HG03159 (cell line): Measurements from ENCODE around the gene SIPA1L3.
A peak's percentile ranks its signal among the peaks of the same experiment; 100 is the strongest.

ENCODE experiments used
- ATAC-seq: cut with Tn5 transposase; IDR thresholded peaks from one replicate; pipeline ENCODE4 v1.9.1; 2021; ENCODE audit warnings: mild to moderate bottlenecking, moderate library complexity; ENCODE audit not compliant: unreplicated experiment

SIPA1L3 gene

GRCh38 chr19:38206006-38206745, 299.2 kb downstream of the SIPA1L3 start:
- no peak for ATAC-seq

- no peak for ATAC-seq
Observed at GRCh38 chr19:38206928-38207327, 299.9 kb downstream of the SIPA1L3 start.

- no peak for ATAC-seq
Observed at GRCh38 chr19:38207543-38207942, 300.5 kb downstream of the SIPA1L3 start.

- ATAC-seq = no peak
Observed at GRCh38 chr19:38208571-38208970, 301.6 kb downstream of the SIPA1L3 start.

- ATAC-seq = no peak
Observed at GRCh38 chr19:38209152-38209551, 302.1 kb downstream of the SIPA1L3 start.

- no peak for ATAC-seq
Observed at GRCh38 chr19:38209671-38210457, 302.9 kb downstream of the SIPA1L3 start.

- no peak for ATAC-seq
Observed at GRCh38 chr19:38210458-38210987, 303.5 kb downstream of the SIPA1L3 start.

- ATAC-seq = no peak
Observed at GRCh38 chr19:38211151-38211591, 304.2 kb downstream of the SIPA1L3 start.

GRCh38 chr19:38211766-38212165, 304.8 kb downstream of the SIPA1L3 start:
- no peak for ATAC-seq

GRCh38 chr19:38213469-38213868, 306.5 kb downstream of the SIPA1L3 start:
- no peak for ATAC-seq

- peak; percentile 56 for ATAC-seq
Observed at GRCh38 chr19:38213911-38214625, 307.1 kb downstream of the SIPA1L3 start.

- ATAC-seq = no peak
Observed at GRCh38 chr19:38216785-38217641, 310.0 kb downstream of the SIPA1L3 start.

GRCh38 chr19:38218204-38218603, 311.2 kb downstream of the SIPA1L3 start:
- ATAC-seq = no peak

GRCh38 chr19:38219221-38219620, 312.2 kb downstream of the SIPA1L3 start:
- ATAC-seq = no peak

- ATAC-seq = no peak
Observed at GRCh38 chr19:38221421-38221820, 314.4 kb downstream of the SIPA1L3 start.

- no peak for ATAC-seq
Observed at GRCh38 chr19:38221919-38222830, 315.2 kb downstream of the SIPA1L3 start.

- ATAC-seq = no peak
Observed at GRCh38 chr19:38223119-38223523, 316.1 kb downstream of the SIPA1L3 start.

GRCh38 chr19:38223617-38224013, 316.6 kb downstream of the SIPA1L3 start:
- ATAC-seq = no peak
